ENCODE data around the gene EGFL8. TPM values are rescaled to one million over a fixed set of nuclear protein-coding genes. Genes with fewer than 3 reads are reported as not detected.

The EGFL8 gene
- total and polyA plus RNA-seq, 9 of the 15 experiments (the other 6 are each of a cell fraction or from before 2014, with no cell fraction given): 2.2 to 47.4 (median 14.2) TPM

GRCh38 chr6:32188381-32189068, 24.1 kb downstream of the EGFL8 start (continued):
- no peak for TF ChIP-seq ZNF57 (CRISPR knock-in tag; IDR thresholded peaks at IDR 0.05)
- TF ChIP-seq L3MBTL2 (IDR thresholded peaks at IDR 0.05): 0 out of 2 replicates have a peak, but pooled peaks have one; percentile 18

GRCh38 chr6:32189069-32189741, 24.8 kb downstream of the EGFL8 start:
- no peak overlapping the region for H2AFZ ChIP-seq (ENCODE audit: low read depth, low read length)
- no peaks in the 10 kb centered on the region for H3K27me3 ChIP-seq (ENCODE audit: control insufficient read depth in 2 of 2, insufficient read depth in 2 of 2, low read length in 2 of 2)
- H3K4me1 ChIP-seq (replicated peaks in 1 of 2; ENCODE audit: control insufficient read depth in 2 of 2, insufficient read depth in 2 of 2, low read length in 2 of 2): peaks cover 69 to 71% of the 10 kb centered on the region in 2 experiments
- intact Hi-C loops (cut with micrococcal nuclease) (no loop called here), in situ Hi-C loops (cut with MboI) (no loop called here)
- no peaks in the 10 kb centered on the region for H3K9me3 ChIP-seq (replicated peaks; ENCODE audit: control insufficient read depth, insufficient read depth, low read depth, low read length)
- FAIRE-seq (no peak), ATAC-seq (no peak), DNase-seq (ENCODE audit: extremely low read depth in 1 of 4, low spot score in 3 of 4) (peak in 1 of 4 experiments; percentile 27)
- POLR2A ChIA-PET: interaction anchor here (0.6 to 2.5 kb wide), 8 partner anchors 9 to 498 kb away, joined by 3 to 10 read pairs (median 4); partner anchors contain the start of gene FKBPL
- H3K4me3 ChIP-seq: peak overlapping the region; percentile 79
- peak overlapping the region; percentile 89 to 95 for H3K9ac ChIP-seq (ENCODE audit: insufficient read depth in 1 of 2, low read depth in 2 of 2, low read length in 2 of 2)
- no peaks in the 10 kb centered on the region for H3K9me1 ChIP-seq (ENCODE audit: control insufficient read depth, insufficient read depth, low read length)
- CTCF ChIA-PET (ENCODE audit: low intra/inter-chr PET ratio): no interaction called here
- under 1% methylated on average over 10 of the region's 10 CpGs for WGBS (ENCODE audit: insufficient coverage, low coverage, missing lambda C conversion rate)
- H3K79me2 ChIP-seq (ENCODE audit: control insufficient read depth, insufficient read depth, low read length): peaks cover 64% of the 10 kb centered on the region
- peak overlapping the region; percentile 90 for H3K4me2 ChIP-seq (ENCODE audit: insufficient read depth, low read length)
- H3K36me3 ChIP-seq (ENCODE audit: control insufficient read depth, insufficient read depth, low read length): peaks cover 36% of the 10 kb centered on the region; the same call in 2 of the 3 replicates
- peak overlapping the region; percentile 93 for H3K27ac ChIP-seq (ENCODE audit: extremely low read depth, low read depth, low read length)
- H4K20me1 ChIP-seq (replicated peaks; ENCODE audit: control insufficient read depth, insufficient read depth, low read length): no peaks in the 10 kb centered on the region
- no TSS peak for BruUV-seq (replicated peaks)
- TF ChIP-seq ATF2 (CRISPR knock-in tag; IDR thresholded peaks at IDR 0.05) (no peak), SAP30 (IDR thresholded peaks at IDR 0.05; ENCODE audit: borderline replicate concordance, insufficient read depth, low read depth, low read length, poor library complexity, severe bottlenecking) (peak; percentile 29), ZBTB9 (CRISPR knock-in tag; IDR thresholded peaks at IDR 0.05) (0 out of 2 replicates have a peak, but pooled peaks have one; percentile 14), SIN3A (IDR thresholded peaks at IDR 0.05; ENCODE audit: borderline replicate concordance in 2 of 2, control insufficient read depth in 1 of 2, low read depth in 2 of 2, low read length in 2 of 2) (0 out of 4 replicates have a peak, but pooled peaks of 1 of the 2 experiments have one; percentile 11), ZBTB43 (CRISPR knock-in tag; IDR thresholded peaks at IDR 0.05) (no peak), ZBTB26 (CRISPR knock-in tag; IDR thresholded peaks at IDR 0.05) (peak; percentile 83), SMARCA4 (IDR thresholded peaks at IDR 0.05) (peak; percentile 9; the same call in 1 of the 2 replicates), ADNP (tag; IDR thresholded peaks at IDR 0.05) (no peak), CCAR2 (IDR thresholded peaks at IDR 0.05; ENCODE audit: low read depth, low read length) (0 out of 2 replicates have a peak, but pooled peaks have one; percentile 81), YBX1 (IDR thresholded peaks at IDR 0.05) (no peak), PHF20 (IDR thresholded peaks at IDR 0.05; ENCODE audit: partially characterized antibody) (peak; percentile 15)

Measured in K562 (cell line).